ENCODE data around the gene CHFR.
"Not testable (repeated sequence)": the region's sequence is repeated elsewhere in the genome, so short reads cannot be mapped to it uniquely, and the experiment has no call there.

CHFR gene

GRCh38 chr12:132807295-132808092, 79.9 kb downstream of the CHFR start:
- DNase-seq (ENCODE audit: low read depth) = no peak

- DNase-seq (ENCODE audit: low read depth) = no peak
These were observed 80.5 kb downstream of the CHFR start for GRCh38 chr12:132806857-132807256.

- DNase-seq (ENCODE audit: low read depth) = no peak
These were observed 83.0 kb downstream of the CHFR start for GRCh38 chr12:132804426-132804861.

- no peak for DNase-seq (ENCODE audit: low read depth)
These were observed 83.5 kb downstream of the CHFR start for GRCh38 chr12:132803888-132804287.

DNA sequence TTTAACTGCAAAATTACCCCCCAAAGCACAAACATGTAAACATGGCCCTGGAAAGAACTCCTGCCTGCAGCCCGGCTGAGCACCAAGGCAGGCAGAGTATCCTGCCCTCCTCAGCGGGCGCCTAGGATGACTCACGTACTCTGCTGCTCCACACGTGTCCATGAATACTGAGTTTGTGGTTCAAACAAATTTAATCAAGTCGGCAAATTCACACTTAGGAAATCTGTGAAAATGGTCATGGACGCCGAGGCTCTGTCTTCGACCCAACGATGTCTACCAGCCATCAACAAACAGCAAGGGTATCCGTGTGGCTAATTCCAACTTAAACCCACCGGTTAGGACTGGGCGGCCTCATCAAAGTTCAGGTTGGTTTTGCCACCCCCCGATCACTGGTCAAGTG, 84.3 kb downstream of the CHFR start:
- DNase-seq (ENCODE audit: low read depth) = no peak

- DNase-seq (ENCODE audit: low read depth) = no peak
These were observed 85.7 kb downstream of the CHFR start for GRCh38 chr12:132801741-132802140.

DNA sequence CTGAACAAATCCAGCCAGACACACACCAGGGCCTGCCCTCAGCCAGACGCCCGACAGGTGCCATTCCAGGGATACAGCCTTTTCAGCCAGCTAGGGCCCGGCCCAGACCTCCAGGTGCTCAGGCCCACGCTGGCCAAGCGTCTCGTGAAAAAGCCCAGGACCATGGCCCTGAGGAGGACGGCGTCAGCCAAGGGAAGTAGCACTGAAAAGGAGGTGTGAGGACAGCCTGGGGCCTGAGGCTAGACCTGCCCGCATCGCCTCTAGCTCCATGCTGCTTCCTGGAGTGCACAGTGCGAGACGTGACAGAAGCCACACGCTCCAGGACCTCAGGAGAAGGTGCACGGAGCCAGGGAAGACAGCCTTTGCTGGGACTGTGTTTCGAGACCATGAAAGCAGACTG, 88.6 kb downstream of the CHFR start:
- DNase-seq (ENCODE audit: low read depth) = no peak

DNA sequence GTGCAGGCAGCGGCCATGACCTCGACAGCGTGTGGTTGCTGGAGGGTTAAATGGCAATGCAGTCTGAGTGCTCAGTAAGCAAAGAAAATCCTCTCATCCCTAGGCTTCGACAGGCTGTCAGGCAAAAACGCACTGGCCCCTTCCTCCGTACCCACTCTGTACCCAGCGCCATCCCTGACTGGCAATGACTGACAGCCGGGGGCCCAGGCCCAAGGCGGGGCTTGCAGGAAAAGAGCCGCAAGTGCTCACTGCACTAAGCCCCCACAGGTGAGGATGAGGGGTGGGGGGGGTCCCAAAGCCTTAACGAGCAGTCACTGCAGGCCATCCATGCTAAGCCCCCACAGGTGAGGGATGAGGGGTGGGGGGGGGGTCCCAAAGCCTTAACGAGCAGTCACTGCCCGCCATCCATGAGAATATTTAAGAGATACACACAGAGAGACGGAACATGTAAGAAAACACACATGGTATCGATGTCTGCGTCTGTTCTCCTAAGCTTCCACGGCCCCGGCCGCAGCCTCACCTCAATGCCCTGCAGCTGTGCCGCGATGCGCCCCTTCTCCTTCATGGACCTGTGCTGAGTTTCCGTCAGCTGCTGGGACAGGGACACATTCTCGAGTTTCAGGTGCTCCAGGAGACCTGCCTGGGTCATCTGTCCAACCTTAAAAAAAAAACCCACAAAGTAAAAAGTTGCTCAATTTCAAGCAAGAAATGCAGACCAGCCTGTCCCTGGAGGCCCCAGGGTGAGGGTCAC, 89.4 kb downstream of the CHFR start:
- DNase-seq (ENCODE audit: low read depth) = no peak

DNA sequence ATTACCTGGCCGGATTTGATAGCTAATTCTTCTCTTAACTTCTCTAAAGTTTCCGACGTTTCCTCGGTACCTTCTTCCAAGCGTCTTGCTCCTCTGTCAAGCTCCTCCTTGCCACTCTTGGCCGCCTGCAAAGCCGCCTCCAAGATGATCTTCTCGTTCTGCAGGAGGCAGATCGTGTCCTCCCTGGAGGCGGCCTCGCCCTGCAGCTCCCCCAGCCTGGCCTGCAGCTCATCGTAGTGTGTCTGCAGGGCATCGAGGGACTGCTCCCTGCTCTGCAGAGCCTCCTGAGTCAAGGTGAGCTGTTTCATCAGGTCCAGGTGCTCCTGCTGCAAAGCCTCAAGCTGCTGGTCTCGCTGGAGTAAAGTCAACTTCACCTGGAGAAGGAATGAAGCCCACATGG, 91.6 kb downstream of the CHFR start:
- DNase-seq (ENCODE audit: low read depth) = no peak

GRCh38 chr12:132791940-132792339, 95.5 kb downstream of the CHFR start:
- not testable (repeated sequence) for DNase-seq (ENCODE audit: low read depth)

- DNase-seq (ENCODE audit: low read depth) = no peak
These were observed 98.3 kb downstream of the CHFR start for GRCh38 chr12:132789099-132789471.

- DNase-seq (ENCODE audit: low read depth) = no peak
These were observed 98.9 kb downstream of the CHFR start for GRCh38 chr12:132788375-132789098.

DNA sequence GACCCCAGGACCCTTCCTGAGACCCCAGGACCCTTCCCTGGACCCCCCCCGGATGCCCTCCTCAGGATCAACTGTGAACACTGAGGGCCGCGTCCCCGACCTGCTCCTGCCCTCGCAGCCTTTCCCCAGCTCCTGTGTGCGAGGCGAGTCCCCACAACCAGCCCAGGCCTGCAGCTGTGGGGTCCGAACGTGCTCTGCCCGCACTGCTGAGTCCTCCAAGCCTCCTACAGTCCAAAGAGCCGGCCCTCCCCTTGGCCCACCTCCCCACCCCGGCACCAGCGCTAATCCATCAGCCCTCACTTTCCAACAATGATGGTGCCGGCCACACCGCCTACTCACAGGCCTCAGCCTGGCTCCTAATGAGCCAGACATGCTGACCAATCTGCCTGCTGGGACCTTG, 99.5 kb downstream of the CHFR start:
- DNase-seq (ENCODE audit: low read depth) = no peak

GRCh38 chr12:132786192-132786591, 101.2 kb downstream of the CHFR start:
- DNase-seq (ENCODE audit: low read depth) = no peak

DNA sequence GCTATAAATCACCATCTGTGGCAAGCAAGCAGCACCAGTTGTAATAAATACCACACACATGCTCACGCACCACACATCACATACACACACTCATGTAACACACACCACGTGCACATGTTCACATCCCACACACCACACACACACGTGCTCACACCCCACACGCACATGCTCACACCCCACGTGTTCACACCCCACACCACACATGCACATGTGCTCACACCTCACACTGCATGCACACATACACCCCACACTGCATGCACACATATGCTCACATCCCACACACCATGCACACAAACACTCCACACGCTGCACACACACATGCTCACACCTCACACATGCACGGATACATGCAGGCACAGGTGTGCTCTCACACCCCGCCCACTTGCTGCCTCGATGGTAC, 102.8 kb downstream of the CHFR start:
- no peak for DNase-seq (ENCODE audit: low read depth)

GRCh38 chr12:132783917-132784531, 103.4 kb downstream of the CHFR start:
- no peak for DNase-seq (ENCODE audit: low read depth)

All from stimulated activated CD8-positive, alpha-beta memory T cell treated with anti-CD3 and anti-CD28 coated beads, Interleukin-15, amount 100 ng/mL, for 24 hours (primary cell).